ENCODE measurements around the gene IL10RB.

Gene IL10RB

DNA sequence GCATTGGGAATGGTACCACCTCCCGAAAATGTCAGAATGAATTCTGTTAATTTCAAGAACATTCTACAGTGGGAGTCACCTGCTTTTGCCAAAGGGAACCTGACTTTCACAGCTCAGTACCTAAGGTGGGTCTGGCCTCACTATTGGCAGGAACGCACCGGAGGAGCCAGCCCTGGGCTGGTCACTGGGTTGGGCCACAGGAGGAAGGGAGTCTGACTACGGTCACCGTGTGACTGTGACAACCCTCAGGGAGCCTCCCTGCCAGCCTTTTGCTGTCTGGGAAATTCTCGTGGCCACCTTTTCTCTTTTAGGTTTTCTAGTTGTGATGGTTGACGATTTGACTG, 2.2 kb downstream of the IL10RB start:
- DNase-seq = no peak

DNA sequence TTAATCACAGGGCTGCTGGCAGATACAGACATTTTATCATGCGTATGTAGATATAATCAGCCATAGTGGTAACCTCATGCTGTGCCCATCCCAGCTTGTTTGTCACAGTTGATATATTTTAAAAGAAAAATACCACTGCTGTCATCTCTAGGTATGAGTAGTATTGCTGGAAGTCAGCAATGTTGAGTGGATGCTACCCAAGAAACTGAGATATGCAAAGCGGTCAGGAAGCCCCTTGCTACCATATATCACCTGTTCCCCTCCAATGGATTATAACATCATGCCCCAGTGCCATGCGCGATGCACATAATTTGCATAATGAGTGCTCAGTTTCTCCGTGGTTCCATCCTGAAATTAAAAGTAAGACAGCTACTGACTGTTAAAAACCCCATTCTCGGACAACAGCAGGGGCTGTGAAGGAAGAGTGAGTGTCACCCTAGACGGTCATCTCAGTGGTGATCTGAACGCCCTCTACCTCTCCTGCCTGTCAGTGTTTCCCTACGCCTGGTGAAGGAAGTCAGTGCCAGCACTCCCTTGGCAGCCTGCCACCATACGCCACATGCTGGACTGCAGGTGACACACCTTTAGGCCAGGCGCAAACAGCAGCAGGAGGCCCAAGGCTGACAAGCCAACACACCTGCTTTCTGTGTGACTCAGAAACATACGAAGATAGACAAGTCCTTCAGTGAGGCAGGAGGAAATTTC, 2.7 kb downstream of the IL10RB start:
- DNase-seq = peak; percentile 23 to 27

DNA sequence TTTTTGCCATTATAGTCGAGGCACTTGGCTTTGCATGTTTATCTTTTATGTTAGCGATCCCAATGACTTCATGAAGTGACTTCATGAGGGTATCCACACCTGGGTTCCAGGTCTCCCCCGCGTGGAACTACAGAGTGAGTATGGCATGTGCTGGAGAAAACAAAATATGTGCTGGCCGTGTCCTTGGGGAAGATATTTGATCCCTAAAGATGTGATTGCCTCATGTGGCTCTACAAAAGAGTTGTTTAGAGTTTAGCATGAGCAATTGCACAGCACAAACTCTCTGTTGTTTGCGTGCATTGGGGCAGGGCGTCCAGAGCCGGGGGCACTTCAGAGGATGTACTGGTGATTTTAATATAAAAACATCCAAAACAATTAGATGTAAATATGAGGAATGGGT, 4.8 kb downstream of the IL10RB start:
- no peak for DNase-seq

DNA sequence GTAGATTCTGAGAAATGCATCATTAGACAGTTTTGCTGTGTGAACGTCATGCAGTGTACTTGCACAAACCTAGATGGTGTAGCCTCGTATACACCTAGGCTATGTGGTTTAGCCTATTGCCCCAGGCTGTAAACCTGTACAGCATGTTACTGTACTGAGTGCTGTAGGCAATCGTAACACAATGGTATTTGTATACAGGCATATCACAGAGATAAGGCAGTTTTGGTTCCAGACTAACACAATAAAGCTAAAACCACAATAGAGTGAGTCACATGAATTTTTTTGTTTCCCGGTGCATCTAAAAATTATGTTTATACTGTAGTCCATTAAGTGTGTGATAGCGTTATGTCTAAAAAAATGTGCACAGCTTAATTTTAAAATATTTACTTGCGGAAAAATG, 6.9 kb downstream of the IL10RB start:
- DNase-seq = no peak

DNA sequence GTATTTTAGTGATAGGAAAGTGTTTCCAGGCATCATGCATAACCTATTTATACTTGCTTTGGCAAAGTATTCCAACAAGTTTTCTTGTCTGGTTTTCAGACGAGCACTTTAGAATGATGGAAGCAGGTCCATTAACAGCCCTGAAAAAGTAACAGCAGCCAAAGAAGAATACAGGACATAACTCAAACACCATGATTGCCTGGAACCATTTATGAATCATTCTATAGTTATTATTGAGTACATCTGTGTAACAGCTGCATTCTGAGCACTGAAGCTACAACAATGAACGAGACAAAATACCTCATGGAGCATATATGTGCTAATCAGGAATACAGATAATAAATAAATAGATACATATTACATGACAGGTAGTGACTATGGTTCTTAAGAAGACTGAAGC, 12.6 kb downstream of the IL10RB start:
- no peak for DNase-seq

DNA sequence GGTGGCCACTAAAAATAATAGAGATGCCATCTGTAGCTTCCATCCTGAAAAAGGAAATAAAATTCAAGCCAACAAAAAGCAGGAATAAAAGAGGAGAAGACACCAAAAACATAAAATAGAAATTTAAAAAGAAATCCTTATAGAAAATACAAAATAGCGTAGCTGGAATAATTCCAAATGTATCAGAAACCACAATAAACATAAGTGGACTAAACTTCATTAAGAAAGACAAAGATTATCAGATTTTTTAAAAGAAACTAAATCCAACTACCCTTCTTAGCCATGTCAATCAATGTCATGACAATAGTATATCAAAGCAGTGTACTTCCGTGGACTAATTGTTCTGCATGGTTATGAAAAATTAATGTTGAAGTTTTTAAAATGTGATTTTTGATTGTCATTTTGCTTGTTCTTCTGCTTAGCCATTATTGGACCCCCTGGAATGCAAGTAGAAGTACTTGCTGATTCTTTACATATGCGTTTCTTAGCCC, 13.2 kb downstream of the IL10RB start:
- DNase-seq = no peak

DNA sequence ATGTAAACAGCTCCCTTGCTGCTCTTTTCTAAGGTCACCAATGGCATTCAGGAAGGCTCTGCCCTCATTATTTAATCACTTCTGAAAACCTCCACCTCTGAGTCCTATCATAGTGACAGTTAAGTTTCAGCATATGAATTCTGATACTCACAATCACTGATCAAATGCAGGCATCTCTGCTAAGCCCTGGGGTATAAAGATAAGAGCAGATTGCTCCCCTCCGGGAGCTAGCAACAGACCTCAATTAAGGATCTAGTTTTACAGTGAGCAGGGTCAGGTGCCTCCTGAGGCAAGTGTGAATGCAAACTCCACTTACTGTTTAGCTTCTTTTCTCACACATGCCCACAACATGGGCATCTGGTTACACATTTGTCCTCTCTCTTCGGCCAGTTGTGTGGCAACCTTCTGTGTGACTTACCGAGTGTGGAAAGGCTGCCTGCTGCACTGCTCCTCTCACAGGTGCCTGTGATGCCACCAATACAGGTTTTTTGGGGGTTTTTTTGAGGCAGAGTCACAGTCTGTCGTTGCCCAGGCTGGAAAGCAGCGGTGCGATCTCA, 15.0 kb downstream of the IL10RB start:
- no peak for DNase-seq

DNA sequence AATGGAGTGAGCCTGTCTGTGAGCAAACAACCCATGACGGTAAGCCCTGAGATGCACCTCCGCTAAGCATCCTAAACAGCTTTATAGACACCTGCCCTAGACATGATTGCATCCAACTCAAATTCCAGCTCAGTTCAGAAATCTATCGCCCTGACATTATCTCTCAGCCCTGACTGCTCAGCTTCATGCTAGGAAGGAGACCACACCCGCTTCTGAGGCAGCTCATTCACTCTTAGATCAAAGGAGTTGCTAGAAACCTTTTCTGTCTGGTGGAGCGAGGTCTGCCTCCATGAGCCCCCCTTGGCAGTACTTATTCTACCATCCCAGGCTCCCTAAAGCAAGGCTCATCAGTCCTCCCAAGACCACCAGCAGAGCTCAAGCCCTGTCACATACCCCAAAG, 17.0 kb downstream of the IL10RB start:
- no peak for DNase-seq

DNA sequence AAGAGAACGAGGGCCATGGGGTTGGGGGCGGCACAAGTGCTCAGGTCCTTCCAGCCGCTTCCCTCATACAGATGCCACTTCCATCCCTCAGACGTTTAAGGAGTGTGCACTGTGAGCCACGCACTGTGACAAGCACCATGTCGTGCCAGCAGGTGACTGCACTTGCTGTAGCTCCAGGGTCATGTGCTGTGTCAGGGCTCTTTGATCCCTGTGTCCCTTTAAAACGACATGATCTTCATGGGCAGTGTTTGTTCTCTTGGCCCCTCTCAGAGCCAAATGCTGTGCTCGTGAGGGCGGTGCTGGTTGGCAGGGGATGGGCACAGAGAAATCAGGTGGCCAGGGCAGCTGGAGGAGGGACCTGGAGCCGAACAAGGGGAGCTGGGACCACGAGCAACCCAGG, 19.9 kb downstream of the IL10RB start:
- DNase-seq = no peak

DNA sequence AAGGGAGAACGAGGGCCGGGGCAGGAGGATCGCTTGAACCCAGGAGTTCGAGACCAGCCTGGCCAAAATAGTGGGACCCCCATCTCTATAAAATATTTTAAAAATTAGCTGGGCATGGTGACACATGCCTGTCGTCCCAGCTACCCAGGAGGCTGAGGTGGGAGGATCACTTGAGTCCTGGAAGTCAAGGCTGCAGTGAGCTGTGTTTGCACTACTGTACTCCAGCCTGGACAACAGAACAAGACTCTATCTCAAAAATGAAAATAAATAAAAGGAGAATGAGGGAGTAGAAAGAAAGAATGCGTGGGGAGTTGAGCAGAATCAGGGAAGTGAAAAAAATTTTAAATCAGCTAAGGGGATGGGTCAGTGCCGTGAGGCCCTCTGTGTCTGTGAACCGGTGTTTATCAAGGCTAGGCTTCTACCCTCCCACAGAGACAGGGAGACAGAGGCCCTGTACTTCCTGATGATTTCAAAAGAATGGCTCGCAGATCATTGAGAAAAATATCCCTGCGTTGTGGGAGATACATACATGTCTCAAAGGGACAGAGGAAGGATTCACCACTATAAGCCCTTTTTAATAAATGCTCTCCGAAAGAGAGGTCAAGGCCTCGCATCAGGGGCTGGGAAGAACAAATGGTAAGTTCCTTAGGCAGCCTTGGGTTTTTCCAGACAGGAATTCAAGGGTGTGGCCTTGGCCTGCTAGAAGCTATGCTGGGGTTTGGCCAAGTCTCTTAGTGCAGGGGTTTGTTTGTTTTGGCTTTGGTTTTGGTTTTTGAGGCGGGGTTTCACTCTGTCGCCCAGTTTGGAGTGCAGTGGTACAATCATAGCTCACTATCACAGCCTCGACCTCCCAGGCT, 20.7 kb downstream of the IL10RB start:
- no peak for DNase-seq

DNA sequence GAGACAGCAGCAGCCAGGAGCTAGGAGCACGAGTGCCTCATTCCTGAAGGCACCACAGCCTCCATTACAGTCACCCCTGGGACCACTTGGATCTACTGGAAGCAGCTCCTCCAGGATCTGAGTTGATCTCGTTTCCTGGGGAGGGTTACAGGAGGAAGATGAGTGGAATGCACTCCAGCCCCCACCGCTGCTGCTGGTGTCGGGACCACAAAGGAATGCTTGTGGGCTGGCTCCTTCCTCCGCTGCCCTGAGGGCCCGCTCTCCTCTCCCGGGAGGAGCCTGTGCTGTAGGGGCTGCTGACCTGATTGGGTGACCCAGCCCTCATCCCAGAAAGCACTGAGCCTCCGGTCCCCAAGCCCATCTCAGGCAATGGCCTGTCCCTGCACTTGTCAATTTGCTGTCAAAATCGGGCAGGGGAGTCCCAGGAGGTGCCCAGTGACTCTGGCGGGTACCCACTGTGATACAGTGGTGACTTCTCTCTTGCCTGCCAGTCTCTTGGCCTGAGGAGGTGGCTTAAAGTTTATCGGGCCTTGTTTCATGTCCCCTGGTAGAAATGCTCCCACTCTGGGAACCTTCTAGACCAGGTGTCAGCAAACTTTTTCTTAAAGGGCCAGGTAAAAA, 23.1 kb downstream of the IL10RB start:
- no peak for DNase-seq

DNA sequence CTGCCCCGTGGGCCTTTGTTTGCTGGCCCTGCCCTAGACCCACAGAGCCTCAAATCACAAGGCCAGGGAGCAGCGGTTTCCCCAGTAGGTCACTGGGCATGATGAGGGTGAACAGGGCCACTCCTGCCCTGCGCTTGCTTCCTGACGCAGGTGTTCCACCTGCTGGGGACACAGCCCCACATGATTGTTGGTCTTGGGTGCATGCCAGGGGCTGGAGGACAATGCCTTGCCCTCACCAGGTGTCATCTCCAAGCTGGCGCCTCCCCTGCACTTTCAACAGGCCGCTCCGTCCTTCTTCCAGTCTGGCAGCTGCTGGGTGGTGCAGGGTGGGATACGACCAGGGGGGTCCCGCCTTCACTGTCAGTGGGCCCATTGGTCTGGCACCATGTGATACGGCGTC, 24.3 kb downstream of the IL10RB start:
- no peak for DNase-seq

DNA sequence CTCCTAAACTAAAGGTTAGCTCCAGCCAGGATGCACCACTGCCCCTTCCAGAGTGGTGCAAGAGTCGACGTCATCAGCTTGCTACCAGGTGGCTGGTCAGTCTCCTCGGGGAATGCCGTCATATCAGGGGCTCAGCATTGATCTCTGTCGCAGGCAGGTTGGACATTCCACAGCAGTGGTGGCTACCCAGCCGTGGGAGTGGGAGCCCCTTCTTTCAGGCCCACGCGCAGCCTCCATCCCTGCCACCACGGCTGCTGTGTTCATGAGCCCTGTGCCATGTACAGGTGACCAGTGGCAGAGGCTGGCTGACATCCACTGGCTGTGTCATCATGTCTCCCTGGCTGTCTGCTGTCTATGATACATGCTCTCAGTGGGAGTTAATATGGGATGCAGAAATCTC, 25.5 kb downstream of the IL10RB start:
- DNase-seq = no peak

DNA sequence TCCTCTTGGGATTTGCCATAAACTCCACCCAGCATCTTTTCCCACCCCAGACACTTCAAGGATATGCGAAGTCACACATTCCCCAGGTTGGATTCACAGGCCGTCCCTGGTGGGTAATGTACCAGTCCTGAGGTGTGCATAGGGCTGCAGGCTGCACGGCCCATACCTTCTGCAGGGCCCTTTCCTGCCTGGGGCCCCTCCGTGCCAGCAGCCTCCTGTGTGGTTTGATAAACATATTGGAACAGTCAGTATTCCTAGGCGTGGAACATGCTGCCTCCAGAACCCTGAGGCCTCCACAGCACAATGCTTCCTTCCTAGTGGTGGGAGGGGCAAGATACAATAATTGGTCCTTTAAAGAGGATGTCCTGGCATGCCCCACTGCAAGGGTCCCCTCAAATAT, 26.6 kb downstream of the IL10RB start:
- DNase-seq = no peak

DNA sequence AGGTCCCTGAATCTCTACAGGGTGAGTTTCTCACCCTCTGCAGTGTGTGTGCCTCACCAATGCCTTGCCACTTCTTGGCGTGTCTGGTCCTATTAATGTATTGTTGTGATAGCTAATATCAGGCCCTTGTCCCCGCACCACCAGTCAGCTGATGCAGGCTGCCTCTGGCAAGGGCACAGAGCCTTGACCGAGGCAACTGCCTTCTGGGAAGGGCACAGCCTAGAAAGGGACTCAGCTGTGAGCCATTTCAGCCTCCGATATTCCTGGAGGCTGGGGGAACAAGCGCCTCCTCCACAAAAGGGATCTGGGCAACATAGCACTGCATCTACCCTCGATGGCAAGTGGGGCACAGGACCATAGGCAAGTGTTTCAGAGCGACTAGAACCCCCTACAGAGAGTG, 27.0 kb downstream of the IL10RB start:
- DNase-seq = no peak

DNA sequence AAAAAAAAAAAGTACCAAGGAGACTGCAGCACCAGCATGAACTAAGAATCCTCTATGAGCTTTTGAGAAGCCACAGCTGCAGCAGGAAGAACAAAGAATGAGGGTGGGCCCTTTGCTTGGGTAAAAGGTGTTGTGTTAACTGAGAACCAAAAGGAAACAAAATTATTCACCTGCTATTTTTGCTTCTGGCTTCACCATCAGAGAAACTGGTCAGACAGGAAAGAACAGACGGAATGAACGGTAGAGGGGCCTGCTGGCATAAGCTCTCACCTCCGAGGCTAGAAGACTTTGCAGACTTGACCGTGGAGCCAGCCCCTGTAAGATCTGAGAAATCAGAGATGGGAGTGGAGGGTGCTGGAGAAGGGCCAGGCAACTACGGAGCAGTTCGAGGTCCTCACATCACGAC, 27.6 kb downstream of the IL10RB start:
- no peak for DNase-seq

DNA sequence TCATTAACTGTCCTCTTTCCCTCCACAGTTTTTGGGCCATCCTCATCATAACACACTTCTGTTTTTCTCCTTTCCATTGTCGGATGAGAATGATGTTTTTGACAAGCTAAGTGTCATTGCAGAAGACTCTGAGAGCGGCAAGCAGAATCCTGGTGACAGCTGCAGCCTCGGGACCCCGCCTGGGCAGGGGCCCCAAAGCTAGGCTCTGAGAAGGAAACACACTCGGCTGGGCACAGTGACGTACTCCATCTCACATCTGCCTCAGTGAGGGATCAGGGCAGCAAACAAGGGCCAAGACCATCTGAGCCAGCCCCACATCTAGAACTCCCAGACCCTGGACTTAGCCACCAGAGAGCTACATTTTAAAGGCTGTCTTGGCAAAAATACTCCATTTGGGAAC, 30.0 kb downstream of the IL10RB start:
- DNase-seq = no peak

DNA sequence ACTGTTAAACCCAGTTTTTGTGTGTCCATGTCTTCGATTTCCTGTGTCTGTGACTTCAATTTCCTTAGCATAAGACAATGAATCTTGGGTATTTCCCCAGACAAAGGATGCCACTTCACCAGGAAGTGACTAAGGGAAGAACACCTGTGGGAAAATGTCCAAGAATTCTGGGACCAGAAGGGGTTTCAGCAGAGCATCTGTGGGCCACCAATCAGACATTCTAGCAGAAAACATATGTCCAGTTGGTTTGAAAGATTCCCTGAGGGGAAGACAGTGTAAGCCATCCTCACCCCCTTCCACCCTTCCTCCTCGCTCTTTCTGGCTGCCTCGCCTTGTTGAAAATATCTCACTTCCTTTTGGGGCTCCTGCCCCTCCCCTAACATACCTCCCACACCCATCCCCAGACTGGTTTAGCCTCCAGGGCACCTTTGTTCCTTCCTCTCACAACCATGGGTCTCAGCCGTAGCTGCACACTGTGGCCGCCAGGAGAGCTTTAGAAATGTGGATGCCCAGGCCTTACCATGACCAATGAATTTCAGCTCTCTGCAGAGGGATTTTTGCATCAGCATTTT, 33.1 kb downstream of the IL10RB start:
- peak in 1 of 2 experiments; percentile 29 for DNase-seq

DNA sequence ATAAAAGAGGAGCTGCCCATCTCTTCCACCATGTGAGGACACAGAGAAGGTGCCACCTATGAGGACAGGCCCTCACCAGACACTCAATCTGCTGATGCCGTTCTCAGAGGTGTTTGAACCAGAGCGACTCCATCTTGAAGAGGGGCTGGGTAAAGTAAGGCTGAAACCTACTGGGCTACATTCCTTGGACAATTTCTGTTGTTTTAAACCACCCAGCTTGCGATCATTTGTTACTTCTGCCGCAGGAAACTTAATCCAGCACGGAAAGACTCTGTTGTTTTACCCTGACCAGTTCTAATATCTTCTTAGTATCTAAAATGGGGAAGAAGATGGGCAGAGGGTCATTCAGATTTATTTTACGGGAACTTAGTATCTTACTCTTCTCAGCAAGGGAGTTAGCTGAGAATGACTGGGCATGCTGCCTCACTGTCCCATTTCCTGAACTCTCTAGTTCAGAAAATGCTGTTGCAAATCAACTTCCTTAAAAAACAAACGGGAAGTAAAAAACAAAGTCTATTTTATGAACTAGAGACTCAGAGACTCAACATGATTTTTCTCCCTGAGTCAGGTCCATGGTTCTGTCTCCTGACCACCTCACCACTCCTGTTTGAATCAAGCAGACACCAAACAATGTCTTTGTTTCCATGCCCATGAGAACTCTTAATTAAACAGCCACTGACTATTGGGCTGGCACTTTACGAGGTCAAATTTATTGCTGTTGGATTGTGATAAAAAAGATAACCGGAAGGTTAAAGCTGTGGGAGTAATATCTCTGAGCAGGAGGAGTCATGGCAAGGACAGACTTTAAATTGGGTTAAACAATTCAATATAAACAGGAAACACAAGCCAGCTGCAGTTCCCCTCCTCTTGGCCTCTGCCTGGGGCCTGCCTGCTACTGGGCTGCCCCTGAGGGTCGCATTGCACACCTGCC, 34.8 kb downstream of the IL10RB start:
- no peak for DNase-seq

DNA sequence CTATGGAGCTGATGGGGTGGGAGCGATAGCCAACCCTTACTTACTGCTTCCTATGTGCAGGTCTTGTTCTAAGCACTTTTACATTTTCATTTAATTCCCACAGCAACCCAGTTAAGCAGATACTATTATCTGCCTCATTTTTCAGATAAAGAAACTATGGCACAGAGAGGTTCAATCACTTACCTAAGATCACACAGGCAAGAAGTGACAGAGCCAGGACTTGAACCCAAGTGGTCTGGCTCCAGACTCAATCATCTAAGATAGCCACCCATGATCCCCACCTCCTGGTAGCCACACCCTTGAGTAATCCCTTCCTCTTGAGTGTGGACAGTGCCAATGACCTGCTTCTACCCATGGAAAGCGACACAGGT, 35.5 kb downstream of the IL10RB start:
- DNase-seq = no peak

DNA sequence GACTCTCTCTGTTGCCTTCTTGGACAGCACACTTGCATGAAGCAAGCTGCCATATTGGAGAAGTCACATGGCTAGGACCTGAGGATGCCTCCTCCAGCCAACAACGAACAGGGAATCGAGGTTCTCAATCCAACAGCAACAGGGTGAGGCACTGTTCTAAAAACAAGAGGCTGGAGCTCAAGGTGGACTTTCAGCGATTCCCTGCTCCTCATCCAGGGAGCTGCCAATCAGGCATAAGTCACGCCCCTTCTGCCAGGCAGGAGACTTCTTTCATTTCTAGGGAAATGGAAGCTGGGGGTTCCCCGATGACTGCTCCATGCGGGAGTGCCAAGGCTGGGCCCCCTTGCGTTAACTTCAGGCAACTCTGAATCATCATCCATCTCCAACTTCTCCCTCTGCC, 35.9 kb downstream of the IL10RB start:
- no peak for DNase-seq

DNA sequence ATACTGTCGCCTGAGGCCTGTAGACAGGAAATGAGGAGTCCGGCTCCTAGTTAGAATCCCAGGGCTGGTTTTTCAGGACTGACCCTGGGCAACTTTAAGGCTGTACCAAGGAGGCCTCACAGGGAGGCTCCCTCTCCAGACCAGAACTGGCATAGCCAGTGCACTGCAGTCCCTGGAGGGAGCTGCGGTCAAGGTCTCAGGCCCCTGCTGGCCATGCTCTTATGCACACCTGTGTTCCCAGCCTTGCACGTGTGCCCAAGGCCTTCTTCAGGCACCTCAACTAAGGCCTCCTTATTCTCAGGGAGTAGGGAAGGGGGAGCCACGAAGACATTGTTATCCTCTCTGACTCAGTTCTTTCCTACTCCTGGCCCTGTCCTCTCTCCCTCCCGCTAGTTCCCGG, 36.6 kb downstream of the IL10RB start:
- no peak for DNase-seq

Measured in activated CD4-positive, alpha-beta T cell treated with anti-CD3 and anti-CD28 coated beads, Interleukin-2, amount 50 U/mL, for 4 hours (primary cell).